ENCODE measurements around the gene PEAK1.

DNA sequence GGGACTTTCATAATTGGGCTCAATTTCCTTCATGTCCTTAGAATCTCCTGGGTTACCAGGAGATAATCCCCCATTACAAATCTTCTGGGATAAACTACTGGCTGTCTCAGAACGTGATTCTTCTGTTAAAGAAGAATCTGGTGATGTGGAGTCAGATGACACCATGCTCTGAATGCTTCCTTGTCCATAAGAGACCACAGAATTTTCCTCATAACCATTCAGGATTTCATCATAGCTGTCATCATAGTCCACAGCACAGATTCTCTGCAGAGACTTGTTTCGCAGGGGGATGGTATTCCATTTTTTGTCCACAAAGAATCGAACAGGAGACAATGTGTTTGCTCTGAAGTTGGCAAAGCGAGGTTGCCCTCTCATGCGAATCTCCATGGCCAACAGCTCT lies 239.1 kb downstream of the PEAK1 start:
- TF ChIP-seq, protein P1, sequence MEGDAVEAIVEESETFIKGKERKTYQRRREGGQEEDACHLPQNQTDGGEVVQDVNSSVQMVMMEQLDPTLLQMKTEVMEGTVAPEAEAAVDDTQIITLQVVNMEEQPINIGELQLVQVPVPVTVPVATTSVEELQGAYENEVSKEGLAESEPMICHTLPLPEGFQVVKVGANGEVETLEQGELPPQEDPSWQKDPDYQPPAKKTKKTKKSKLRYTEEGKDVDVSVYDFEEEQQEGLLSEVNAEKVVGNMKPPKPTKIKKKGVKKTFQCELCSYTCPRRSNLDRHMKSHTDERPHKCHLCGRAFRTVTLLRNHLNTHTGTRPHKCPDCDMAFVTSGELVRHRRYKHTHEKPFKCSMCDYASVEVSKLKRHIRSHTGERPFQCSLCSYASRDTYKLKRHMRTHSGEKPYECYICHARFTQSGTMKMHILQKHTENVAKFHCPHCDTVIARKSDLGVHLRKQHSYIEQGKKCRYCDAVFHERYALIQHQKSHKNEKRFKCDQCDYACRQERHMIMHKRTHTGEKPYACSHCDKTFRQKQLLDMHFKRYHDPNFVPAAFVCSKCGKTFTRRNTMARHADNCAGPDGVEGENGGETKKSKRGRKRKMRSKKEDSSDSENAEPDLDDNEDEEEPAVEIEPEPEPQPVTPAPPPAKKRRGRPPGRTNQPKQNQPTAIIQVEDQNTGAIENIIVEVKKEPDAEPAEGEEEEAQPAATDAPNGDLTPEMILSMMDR (conservative IDR thresholded peaks at IDR 0.05; ENCODE audit: low read depth, low read length), result no peak
- no peak for TF ChIP-seq EZH2 (IDR thresholded peaks at IDR 0.05; ENCODE audit: borderline replicate concordance, low read depth, low read length, poor library complexity, severe bottlenecking)
